ENCODE results near the gene NLRP12.

DNA sequence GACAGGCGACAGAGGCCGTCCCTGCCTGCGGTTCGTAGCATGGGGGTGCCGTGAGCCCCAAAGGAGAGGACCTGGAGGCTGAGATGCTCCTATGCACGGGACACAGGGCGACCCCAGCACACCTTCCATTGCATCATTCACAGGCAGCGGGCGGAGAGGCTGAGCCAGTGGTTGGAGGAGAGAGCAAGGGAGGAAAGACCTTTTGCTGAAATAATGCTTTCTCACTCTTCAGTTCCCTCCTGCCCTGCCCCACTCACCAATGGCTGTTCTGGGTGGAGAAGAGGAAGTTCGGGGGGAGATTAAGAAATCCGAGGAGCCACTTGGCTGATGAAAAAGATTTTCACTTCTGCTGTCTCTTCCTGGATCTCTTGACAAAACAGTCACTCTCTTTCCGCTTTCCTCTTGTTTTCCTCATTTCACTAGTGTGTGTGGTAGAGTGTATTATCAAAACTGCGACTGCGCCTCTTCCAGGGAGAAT, at the start of gene NLRP12:
- TF ChIP-seq POLR2A (IDR thresholded peaks at IDR 0.05; ENCODE audit: low read depth, low read length) (no peak), MXI1 (IDR thresholded peaks at IDR 0.05; ENCODE audit: borderline replicate concordance, low read depth, low read length) (no peak), SMC3 (IDR thresholded peaks at IDR 0.05; ENCODE audit: low read depth, low read length) (no peak), RAD21 (IDR thresholded peaks at IDR 0.05; ENCODE audit: low read length) (no peak), RFX5 (IDR thresholded peaks at IDR 0.05; ENCODE audit: low read depth, low read length) (no peak), MAFK (IDR thresholded peaks at IDR 0.05; ENCODE audit: low read depth, low read length) (no peak), CHD1 (IDR thresholded peaks at IDR 0.05; ENCODE audit: low read depth, low read length) (no peak), CEBPB (IDR thresholded peaks at IDR 0.05; ENCODE audit: low read depth, low read length) (no peak)
- TF ChIP-seq, protein P1, sequence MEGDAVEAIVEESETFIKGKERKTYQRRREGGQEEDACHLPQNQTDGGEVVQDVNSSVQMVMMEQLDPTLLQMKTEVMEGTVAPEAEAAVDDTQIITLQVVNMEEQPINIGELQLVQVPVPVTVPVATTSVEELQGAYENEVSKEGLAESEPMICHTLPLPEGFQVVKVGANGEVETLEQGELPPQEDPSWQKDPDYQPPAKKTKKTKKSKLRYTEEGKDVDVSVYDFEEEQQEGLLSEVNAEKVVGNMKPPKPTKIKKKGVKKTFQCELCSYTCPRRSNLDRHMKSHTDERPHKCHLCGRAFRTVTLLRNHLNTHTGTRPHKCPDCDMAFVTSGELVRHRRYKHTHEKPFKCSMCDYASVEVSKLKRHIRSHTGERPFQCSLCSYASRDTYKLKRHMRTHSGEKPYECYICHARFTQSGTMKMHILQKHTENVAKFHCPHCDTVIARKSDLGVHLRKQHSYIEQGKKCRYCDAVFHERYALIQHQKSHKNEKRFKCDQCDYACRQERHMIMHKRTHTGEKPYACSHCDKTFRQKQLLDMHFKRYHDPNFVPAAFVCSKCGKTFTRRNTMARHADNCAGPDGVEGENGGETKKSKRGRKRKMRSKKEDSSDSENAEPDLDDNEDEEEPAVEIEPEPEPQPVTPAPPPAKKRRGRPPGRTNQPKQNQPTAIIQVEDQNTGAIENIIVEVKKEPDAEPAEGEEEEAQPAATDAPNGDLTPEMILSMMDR (conservative IDR thresholded peaks at IDR 0.05; ENCODE audit: low read depth, low read length), result no peak
- TF ChIP-seq, protein P2, sequence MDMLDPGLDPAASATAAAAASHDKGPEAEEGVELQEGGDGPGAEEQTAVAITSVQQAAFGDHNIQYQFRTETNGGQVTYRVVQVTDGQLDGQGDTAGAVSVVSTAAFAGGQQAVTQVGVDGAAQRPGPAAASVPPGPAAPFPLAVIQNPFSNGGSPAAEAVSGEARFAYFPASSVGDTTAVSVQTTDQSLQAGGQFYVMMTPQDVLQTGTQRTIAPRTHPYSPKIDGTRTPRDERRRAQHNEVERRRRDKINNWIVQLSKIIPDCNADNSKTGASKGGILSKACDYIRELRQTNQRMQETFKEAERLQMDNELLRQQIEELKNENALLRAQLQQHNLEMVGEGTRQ (IDR thresholded peaks at IDR 0.05; ENCODE audit: low read depth, low read length), result no peak

Measured in IMR-90 (cell line).